ENCODE results near the gene FILIP1L.

Gene FILIP1L

DNA sequence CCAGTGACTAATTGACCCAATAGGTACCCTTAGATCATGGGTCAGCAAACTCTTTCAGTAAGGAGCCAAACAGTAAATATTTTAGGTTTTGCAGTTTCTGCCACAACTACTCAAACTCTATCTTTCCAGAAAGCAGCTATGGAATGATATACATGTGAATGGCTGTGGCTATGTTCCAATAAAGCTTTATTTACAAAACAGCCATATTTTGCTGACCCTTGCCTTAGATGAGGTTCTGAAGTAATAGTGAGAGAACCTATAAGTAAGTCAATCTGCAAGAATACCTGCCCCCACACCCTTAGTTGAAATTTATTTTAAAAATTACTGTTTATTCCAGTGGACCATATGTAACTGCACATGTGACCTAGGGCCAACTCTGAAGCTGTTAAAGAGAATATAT lies 162.6 kb downstream of the FILIP1L start:
- DNase-seq (ENCODE audit: low read depth): no peak

DNA sequence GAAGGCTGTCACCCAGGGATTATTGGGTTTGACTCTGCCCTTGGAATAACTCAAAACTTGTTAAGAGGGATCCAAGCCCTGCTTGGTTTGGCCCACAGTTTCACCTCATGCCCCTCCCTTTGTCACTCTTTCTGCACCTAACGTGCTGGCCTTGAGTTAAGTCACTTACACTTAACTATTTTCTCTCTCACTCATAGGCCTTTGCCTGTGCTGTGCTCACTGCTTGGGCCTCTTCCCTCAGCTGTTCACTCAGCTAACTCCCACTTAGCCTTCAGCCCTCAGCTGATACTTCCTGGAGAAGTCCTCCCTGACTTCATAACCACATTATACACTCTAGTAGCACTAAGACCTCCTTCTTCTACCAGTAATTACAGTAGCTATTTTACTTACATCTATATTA lies 163.4 kb downstream of the FILIP1L start:
- no peak for DNase-seq (ENCODE audit: low read depth)

DNA sequence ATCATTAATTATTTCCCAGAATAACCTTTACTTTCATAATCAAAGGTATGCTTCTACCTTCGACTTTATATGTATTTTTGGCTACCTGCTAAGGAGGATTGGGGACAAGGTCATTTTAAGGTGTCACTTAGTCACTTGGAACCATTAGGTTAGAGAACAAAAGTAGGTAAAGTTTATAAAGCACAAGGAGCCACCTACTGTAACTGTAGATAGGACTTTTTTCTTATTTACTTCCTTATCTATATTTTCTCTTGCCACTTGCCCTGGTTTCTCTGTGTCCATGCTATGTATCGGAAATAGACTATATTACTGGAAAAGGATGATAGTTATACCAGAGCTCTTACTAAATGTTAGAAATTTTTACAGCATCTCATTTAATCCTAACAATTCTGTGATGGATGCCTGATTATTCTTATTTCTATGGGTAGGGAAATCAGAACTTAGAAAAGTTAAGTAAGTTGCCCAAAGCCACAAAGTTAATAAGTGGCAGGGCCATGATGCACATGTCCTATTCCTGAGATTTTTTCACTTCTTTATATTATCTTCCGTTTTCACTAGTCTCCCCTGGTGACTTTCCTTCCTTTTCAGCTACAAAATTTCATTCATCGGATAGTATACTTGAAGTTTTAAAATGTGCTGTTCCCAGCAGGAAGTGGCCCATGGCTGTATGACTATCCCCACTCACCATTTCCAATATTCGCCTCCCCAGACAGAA lies 164.2 kb downstream of the FILIP1L start:
- no peak for DNase-seq (ENCODE audit: low read depth)

DNA sequence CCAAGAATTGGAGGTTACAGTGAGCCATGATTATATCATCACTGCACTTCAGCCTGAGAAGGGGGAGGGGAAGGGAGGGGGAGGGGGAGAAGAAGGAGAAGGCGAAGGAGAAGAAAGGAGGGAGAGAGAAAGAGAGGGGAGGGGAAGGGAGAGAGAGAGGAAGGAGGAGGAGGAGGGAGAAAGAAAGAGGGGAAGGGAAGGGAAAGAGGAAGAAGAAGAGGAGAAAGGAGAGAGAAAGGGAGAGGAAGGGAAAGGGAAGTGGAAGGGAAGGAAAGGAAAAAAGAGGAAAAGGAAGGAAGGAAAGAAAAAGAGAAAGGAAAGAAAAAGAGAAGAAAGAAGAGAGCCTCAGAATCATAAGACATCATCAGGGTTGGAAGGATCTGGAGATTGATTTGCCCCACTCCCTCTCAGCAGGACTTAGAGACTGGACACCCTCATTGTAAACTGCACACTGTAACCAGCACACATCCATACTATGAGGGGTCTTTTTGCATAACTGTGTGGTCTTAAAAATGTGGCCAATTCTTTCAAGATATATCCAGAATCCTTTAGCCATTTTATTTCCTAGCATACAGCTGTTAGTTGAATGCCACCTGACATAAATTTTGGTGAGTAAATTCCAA lies 165.7 kb downstream of the FILIP1L start:
- DNase-seq (ENCODE audit: low read depth): no peak

DNA sequence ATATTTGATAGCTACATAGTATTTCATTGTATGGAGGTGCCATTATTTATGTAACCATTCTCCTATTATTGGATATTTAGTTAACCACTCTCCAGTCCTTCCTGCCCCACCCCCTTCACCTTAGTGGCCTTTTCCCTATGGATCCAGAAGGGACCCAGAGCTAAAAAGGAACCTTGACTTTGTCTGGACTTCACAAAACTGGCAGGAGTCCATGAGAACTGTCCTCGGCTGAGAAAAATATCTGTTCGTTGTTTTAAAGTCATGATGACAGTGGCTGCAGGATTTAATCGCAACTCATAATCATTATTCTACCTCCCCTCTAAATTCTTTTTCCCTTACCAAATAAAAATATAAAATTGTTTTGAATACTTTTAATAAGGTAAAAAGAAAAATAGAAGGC lies 166.9 kb downstream of the FILIP1L start:
- no peak for DNase-seq (ENCODE audit: low read depth)

DNA sequence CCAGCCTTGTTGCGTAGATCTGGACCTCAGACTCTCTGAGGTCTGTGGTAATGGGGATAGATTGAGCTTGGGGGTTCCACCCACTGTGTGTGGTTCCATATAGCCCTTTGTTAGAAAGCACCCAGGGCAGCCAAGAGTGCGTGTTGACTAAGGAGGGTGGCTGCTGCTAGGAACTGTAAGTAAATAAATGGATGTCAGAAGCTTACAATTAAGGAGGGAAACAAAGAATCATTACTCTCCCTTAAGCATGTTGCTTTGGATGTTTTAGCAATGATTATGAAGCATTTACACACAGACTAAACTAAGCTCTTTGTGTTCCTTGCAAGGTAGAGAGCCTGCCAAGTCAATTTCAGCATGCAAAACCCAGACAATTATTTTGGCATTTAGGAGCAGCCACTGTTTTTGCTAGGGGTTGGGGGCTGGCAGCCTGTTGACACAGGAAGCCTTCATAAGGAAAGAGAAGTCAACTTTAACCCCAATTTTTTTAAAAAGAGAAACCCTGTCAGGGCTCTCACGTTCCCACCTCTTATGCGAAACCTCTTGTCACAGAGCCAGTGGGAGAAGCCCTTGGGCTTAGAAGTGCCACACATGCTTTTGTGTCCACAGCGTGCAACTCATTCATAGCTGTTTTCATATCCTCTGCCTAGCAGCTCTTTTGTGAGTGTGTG lies 168.8 kb downstream of the FILIP1L start:
- no peak for DNase-seq (ENCODE audit: low read depth)

DNA sequence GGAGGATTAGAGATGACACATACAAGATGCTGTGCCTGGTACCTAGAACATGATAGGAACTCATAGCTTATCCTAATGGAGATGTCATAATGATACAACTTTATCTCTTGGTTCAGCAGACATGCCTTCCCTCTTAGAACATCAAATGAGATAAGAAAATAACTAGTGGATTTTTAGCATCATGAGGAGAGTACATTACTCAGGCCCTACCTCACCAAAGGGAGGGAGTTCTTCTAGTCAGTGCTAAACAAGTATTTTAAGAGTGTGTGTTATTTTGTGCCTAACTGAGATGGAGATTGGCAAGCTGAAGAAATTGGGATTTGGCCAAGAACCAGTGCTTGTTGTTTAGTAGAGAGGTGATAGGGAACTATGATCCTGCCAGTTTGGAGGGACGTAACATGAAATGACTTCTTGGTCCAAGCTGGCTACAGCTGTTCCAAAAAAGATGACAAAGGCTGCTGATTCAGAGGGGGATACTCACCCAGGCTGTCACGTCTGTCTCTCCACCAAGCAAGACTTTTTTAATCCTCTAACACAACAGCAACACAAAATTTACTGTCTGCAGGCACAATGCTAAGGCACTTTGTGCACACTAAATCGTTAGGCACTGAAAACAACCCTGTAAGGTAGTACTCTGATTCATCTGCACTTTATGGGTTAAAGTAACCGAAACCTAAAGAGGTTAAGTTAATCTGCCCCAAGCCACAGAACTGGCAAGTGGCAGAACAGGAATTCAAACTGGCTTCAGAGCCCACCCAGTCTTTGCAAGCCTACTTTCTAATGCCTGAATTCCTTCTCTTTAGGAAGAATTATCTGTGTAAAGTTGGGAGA lies 170.2 kb downstream of the FILIP1L start:
- DNase-seq (ENCODE audit: low read depth): no peak

DNA sequence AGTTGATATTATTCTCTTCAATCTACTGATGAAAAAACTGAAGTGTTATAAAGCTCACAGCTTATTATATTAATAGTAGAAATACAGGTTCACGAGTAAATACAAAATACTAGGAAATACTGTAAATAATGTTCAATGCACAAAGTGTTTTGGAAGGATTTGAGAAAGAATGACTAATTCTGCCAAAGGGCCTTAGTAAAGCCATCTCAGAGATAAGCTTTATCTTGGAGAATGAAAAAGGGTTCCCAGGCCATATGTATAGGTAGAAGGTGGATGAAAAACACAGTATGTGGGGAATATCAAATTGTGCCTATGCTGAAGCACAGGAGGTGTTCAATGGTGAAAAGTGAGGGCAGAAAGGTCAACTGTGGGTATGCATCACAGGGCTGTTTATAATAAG lies 173.1 kb downstream of the FILIP1L start:
- DNase-seq (ENCODE audit: low read depth): no peak

DNA sequence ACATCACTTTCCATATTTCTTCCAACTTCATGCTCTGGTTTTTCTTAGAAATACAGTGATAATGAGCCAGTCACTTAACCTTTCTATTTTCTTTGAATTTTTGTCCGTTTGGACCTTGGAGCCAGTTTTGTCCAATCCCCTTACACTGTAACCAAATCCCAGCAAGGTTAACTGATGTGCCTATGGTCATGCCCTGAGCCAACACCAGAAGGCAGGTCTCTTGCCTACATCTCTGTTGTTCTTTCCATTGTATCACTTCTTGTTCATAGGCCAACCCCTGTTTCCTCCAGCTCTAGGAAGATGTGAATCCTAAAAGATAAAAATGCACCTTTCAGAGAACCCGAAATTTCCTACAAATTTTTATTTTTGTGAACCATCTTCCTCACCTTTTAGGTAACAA lies 174.0 kb downstream of the FILIP1L start:
- no peak for DNase-seq (ENCODE audit: low read depth)

DNA sequence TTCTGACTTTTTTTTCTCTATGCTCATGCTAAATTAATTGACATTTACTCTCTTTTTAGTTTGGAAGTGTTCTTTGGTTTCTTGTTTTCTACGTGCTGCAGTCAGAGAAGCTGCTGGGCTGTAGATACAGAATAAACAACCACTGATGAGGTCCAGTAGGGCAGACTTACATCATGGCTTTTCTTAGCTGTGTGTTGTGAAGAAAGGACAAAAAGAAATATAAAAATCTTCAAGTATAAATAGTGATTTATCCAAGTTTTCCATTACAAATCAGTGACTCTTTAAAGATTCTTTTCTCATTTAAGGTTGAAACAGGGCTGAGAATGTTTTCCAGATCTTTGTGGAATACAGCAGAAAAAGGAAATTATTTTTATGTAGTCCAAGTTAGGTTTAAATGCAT lies 174.4 kb downstream of the FILIP1L start:
- DNase-seq (ENCODE audit: low read depth): no peak

DNA sequence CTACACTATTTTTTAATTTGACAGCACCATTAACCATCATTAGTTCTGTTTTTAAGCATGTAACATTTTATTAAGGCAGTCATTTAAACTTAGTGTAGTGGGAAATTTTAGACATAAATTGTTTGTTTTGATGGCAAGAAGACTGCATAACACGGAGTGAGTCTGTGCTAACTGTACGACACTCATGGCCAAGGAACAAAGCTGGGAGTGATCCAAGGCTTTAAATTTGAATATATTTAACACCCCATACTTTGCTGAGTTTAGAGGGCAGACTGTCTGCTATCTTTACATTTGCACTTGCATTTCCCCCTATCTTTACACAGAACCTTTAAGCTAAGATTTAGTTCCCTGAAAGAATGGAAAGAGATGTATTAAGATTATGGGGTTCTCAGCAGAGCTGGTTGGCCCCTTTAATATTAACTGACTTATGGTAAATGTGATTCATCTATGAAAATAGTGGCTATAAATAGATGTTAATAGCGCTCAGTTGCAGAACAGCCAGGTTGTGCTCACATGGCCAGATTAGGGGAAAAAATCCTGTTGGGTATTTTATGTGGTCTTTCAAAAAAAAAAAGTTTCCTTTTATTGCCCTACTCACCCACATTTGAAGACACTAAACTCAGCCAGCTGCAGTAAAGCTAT lies 175.9 kb downstream of the FILIP1L start:
- no peak for DNase-seq (ENCODE audit: low read depth)

DNA sequence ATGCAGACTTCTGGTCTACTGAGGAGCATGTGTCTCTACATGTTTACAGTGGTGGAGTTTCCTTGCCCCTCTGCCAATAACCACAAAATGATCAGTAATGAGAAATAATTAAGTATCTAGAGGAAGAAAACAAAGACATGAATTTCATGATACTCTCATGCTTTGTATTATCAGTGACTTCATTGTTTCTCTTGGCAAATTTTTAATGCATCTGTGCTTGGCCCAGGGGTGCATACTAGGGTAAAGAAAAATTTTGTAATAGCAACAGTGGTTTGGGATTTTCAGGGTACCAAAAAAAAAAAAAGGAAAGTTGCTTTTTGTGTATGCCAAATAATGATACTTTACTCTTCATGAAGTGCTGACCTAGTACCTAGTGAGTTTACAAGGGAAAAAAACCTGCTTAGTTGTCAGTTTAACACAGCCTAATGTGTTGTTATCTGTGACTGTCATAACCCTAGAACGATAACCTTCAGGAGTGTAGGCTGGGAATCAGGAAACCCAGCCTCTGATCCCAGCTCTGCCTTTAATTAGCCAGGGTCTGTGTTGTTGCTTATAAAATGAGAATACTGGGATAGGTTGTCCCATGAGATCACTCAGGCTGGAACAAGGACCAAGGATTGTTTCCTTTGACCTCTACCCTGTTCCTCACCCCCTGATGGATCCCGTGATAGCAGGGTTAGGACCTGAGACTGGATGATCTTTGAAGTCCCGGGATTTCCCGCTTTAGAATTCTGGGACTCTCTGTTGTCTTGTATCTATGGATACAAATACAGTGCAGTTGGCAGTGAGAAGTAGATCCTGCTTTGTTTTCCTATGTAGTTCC lies 179.1 kb downstream of the FILIP1L start:
- no peak for DNase-seq (ENCODE audit: low read depth)

DNA sequence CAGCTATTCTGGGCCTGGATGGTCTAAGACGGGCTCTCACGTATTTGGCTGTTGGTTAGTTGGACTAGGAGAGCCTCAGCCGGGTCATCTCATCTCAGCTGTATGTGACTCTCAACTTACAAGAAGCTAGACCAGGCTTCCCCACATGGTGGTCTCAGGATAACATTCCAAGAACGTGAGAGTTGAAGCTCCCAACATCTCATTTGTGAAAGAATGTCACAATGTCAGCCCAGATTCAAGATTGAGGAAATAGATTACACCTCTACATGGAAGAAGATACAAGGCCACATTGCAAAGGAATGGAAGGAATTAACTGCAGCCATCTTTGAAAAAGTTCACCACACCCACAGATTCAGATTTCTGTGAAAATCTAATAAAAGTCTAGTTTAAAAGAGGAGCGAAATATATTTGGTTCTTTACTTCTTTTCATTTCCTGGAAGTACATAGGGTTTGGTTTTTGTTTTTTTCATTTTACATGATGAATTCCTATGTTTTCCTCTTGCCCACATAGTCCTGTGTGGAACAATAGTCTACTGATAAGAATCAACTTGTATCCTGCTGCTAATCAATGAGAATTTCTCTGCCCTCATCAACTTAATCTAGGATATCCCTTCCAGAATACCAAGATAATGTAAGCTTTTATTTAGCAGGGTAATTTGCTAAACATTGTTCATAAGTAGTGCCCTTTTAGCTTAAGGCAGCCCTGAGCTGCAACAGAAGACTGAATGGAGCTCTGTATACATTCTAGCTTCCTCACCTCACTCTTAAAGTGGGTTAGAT lies 180.1 kb downstream of the FILIP1L start:
- no peak for DNase-seq (ENCODE audit: low read depth)

DNA sequence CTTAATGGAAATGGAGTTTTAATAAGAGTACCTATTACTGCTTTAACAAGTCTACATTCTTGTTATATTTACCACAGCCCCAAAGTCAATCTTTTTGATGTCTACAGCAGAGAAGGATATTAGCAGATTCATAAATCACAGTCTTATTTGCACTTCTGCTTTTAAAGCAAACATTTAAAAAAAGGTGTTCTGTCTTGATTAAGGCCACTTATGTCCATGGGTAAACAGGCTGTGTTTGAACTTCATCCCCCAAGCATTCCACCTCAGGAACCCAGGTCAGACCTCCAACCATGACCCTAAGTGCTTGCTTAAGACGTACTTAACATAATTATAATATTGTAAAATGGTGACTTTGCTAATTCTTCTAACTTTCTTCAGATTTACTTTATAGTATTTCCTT lies 183.2 kb downstream of the FILIP1L start:
- no peak for DNase-seq (ENCODE audit: low read depth)

DNA sequence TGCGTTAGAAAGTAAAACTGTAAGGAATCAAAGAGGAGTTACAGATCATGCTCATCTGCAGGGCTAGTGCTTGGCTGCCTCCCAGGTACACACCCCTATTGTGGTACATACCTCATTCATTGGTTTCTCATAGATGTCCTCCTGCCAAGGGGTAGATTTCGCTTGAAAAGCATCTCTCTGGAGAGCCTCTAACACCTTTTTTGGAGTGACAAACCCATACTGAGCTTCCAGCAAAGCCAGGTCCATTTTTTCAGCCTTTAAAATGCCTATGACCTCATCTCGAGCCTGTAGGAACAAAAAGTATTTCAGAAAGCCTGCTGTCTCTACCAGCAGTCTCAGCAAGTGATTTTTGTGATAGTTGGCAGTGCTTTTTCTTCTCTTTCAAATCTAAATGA lies 184.6 kb downstream of the FILIP1L start:
- no peak for DNase-seq (ENCODE audit: low read depth)

DNA sequence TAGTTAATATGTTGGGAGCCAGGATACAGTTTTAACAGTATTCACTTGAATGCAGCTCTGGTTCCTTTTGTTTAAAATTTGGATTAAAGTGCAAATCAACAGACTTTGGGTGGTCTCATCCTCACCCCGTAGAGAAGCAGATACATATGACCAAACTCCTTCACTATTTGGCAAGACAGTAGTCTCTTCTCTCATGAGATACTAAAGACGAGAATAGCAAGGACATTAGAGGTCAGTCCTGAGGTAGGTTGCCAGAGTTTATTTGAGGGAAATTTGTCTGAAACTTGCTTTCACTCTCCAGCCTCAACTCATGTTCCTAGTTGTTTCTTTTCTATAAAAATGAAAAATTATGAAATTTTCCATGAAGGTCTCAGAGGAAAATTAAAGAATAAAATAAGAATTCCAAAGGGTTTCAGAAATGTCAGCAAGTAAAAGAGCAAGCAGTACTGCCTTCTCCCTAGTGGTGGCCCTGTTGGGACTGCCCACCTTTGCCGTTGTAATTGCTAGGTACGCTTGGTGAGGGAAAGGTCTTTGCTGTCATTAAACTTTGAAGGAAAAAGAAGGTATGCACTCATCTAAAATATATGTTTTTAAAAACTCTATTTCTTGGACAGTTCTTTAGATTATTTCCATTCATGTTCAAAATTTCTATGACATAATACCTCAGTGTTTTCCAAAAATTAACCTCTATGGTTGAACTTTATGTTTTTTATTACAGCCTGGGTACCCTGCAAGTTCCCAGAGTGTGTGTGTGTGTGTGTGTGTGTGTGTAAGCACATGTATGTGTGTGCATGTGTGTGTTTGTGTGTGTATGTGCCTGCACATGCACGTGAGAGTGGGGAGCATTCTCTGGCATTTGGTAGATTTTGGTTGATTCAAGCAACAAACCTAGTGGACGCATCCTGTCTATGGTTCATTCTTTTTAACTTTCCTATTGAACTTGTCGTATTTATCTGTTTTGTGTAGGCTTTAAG lies 185.2 kb downstream of the FILIP1L start:
- DNase-seq (ENCODE audit: low read depth): no peak

DNA sequence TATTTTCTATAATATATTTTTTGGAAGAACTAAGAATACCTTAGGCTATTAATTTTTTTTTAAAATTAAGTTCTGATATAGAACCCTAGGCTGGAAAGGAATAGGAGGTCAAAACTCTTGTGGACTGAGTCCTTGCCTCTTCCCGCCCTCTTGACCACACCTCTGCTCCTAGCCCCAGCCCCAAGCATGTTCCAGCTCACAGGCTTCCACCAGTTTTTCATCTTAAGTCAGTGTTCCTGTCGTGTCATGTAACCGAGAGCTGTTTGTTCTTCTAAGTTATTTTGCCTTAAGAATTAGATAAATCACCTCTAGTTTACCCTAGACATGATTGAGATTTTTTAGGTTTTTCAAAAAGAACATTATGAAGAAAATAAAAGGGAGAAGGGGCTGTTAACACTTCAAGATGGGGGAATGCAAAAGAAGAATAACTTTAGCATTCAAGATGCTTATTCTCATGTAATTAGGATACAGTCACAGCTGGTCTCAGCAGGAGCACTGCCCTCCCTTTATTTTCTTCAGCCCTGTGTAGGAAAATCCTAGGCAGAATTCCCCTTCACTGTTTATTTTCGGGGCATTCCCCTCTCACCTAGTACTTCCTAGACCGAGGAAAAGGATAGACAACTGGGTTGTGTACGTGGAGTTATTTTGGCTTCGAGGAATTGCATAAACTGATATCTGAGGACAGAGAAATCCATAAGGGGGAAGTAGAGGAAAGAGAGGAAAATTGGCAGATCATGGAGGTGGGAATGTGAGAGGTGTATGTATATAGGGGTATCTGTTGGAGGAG lies 186.4 kb downstream of the FILIP1L start:
- DNase-seq (ENCODE audit: low read depth): no peak

DNA sequence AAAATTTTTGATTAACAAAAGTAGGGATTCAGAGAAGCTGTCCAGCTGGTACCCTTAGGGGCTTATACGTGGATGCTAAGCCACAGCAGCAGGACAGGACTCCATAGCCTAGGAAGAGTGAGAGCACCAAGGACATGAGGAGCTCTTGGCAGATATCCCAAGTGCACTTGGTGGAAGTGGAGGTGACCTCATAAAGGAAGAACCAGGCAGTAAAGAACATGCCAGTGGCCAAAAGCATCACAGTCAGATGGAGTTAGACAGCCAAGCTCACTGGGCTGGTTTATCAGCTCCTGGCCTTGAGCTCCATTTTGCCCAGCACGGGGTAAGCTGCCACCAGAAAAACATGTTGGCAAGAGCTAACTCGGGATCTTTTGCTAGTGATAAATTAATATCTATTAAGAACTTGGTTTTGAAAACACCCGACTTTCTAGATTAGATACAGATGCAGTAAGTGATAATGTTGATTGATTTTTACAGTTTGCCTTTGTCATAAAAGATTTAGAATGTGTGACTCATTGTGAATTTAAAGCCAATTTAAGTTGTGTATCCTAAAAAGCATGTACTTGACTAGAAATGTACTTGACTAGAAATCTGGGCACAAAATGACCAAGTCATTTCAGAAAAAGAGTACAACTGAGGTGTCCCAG lies 188.6 kb downstream of the FILIP1L start:
- no peak for DNase-seq (ENCODE audit: low read depth)
